ENCODE results near the gene CCDC39. TPM values are rescaled to one million over a fixed set of nuclear protein-coding genes. Genes with fewer than 3 reads are reported as not detected.

CCDC39 gene
- polyA plus RNA-seq, 1 donor (not counting 4 experiments of a cell fraction or from before 2014, with no cell fraction given), result not detected

DNA sequence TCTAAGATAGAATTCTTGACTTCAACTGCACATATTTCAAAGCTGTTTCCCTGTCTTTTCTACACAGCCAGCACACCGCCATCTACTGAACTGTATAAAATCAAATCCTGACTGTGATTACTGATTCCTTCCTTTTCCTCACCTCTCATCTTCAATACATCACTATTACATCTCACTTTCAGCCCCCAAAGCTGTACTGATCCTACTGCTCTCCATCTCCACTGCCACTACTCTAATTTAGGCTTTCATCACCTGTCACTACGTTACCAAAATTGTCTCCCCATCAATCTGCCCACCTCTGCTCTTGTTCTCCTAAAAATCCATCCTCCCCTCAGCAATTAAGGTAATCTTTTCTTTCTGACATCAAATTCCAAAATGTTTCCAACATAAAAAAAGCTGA, 4.5 kb upstream of the CCDC39 start:
- no peak for DNase-seq (ENCODE audit: low read depth, low spot score)
- H4K20me1 ChIP-seq (ENCODE audit: control insufficient read depth, extremely low read depth, insufficient read depth, low read length), result no peaks in the 10 kb centered on the region
- H3K9me1 ChIP-seq (ENCODE audit: control insufficient read depth, extremely low read depth, insufficient read depth, low read length), result no peaks in the 10 kb centered on the region
- dilution Hi-C loops (cut with MboI; ENCODE audit: extremely low pct_ligation_motif_present, low sequenced_read_pairs), result no loop called here
- H3K4me1 ChIP-seq (ENCODE audit: control insufficient read depth, extremely low read depth, insufficient read depth, low read length), result peaks cover 5% of the 10 kb centered on the region
- peaks cover 2% of the 10 kb centered on the region for H3K27me3 ChIP-seq (ENCODE audit: control insufficient read depth, extremely low read depth, insufficient read depth, low read length)
- H3K4me2 ChIP-seq (ENCODE audit: control insufficient read depth, extremely low read depth, insufficient read depth, low read depth, low read length), result no peak overlapping the region
- no peaks in the 10 kb centered on the region for H3K79me2 ChIP-seq (ENCODE audit: control insufficient read depth, insufficient read depth, low read length)
- no peak overlapping the region for H3K9ac ChIP-seq (ENCODE audit: control insufficient read depth, extremely low read depth, insufficient read depth, low read length)
- H3K9me3 ChIP-seq (ENCODE audit: control insufficient read depth, low read depth, low read length), result no peaks in the 10 kb centered on the region
- no peak for FAIRE-seq
- H3K27ac ChIP-seq (ENCODE audit: control insufficient read depth, insufficient read depth, low read length), result no peak overlapping the region
- no peak overlapping the region for H3K4me3 ChIP-seq (ENCODE audit: control insufficient read depth in 2 of 3, extremely low read depth in 1 of 3, insufficient read depth in 2 of 3, low read depth in 1 of 3, low read length in 3 of 3)
- H2AFZ ChIP-seq (ENCODE audit: control insufficient read depth, low read length), result no peak overlapping the region
- H3K36me3 ChIP-seq (ENCODE audit: control insufficient read depth in 2 of 2, extremely low read depth in 1 of 2, insufficient read depth in 2 of 2, low read length in 2 of 2), result no peaks in the 10 kb centered on the region
- TF ChIP-seq, protein P1, sequence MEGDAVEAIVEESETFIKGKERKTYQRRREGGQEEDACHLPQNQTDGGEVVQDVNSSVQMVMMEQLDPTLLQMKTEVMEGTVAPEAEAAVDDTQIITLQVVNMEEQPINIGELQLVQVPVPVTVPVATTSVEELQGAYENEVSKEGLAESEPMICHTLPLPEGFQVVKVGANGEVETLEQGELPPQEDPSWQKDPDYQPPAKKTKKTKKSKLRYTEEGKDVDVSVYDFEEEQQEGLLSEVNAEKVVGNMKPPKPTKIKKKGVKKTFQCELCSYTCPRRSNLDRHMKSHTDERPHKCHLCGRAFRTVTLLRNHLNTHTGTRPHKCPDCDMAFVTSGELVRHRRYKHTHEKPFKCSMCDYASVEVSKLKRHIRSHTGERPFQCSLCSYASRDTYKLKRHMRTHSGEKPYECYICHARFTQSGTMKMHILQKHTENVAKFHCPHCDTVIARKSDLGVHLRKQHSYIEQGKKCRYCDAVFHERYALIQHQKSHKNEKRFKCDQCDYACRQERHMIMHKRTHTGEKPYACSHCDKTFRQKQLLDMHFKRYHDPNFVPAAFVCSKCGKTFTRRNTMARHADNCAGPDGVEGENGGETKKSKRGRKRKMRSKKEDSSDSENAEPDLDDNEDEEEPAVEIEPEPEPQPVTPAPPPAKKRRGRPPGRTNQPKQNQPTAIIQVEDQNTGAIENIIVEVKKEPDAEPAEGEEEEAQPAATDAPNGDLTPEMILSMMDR (optimal IDR thresholded peaks at IDR 0.05 in 1 of 3, IDR thresholded peaks at IDR 0.05 in 1 of 3, conservative IDR thresholded peaks at IDR 0.05 in 1 of 3; ENCODE audit: extremely low read depth in 1 of 3, insufficient read depth in 2 of 3, low read length in 3 of 3), result no peak
- TF ChIP-seq EZH2 (IDR thresholded peaks at IDR 0.05; ENCODE audit: low read length), result no peak

DNA sequence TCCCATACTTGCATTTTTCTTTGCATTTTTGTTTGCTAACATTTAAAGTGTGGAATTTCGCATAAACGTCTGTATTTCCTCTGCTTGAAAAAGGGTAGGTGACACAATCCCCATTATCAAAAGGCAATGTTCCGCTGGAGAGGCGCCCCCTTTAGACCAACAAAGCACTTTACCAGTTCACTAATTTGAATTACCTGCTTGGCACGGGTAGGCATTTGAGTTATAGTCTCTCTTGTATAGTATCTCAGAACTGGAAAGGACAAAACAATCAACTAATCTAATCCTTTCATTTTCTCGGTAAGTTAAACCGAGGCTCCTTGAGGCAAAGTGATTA, 775 bp upstream of the CCDC39 start:
- H3K27me3 ChIP-seq (ENCODE audit: control insufficient read depth, extremely low read depth, insufficient read depth, low read length), result peaks cover 2% of the 10 kb centered on the region
- dilution Hi-C loops (cut with MboI; ENCODE audit: extremely low pct_ligation_motif_present, low sequenced_read_pairs), result no loop called here
- no peaks in the 10 kb centered on the region for H3K9me1 ChIP-seq (ENCODE audit: control insufficient read depth, extremely low read depth, insufficient read depth, low read length)
- H3K27ac ChIP-seq (ENCODE audit: control insufficient read depth, insufficient read depth, low read length), result no peak overlapping the region
- H3K79me2 ChIP-seq (ENCODE audit: control insufficient read depth, insufficient read depth, low read length), result no peaks in the 10 kb centered on the region
- no peaks in the 10 kb centered on the region for H3K36me3 ChIP-seq (ENCODE audit: control insufficient read depth in 2 of 2, extremely low read depth in 1 of 2, insufficient read depth in 2 of 2, low read length in 2 of 2)
- FAIRE-seq (no peak), DNase-seq (ENCODE audit: low read depth, low spot score) (no peak)
- H2AFZ ChIP-seq (ENCODE audit: control insufficient read depth, low read length), result peak overlapping the region; percentile 93
- no peaks in the 10 kb centered on the region for H3K9me3 ChIP-seq (ENCODE audit: control insufficient read depth, low read depth, low read length)
- peak overlapping the region; percentile 57 for H3K9ac ChIP-seq (ENCODE audit: control insufficient read depth, extremely low read depth, insufficient read depth, low read length)
- H3K4me2 ChIP-seq (ENCODE audit: control insufficient read depth, extremely low read depth, insufficient read depth, low read depth, low read length), result peak overlapping the region; percentile 73
- H3K4me3 ChIP-seq (ENCODE audit: control insufficient read depth in 2 of 3, extremely low read depth in 1 of 3, insufficient read depth in 2 of 3, low read depth in 1 of 3, low read length in 3 of 3), result peak overlapping the region; percentile 30 to 78 (median 47)
- H4K20me1 ChIP-seq (ENCODE audit: control insufficient read depth, extremely low read depth, insufficient read depth, low read length), result no peaks in the 10 kb centered on the region
- no peak for TF ChIP-seq EZH2 (IDR thresholded peaks at IDR 0.05; ENCODE audit: low read length)
- TF ChIP-seq, protein P1 (optimal IDR thresholded peaks at IDR 0.05 in 1 of 3, IDR thresholded peaks at IDR 0.05 in 1 of 3, conservative IDR thresholded peaks at IDR 0.05 in 1 of 3; ENCODE audit: extremely low read depth in 1 of 3, insufficient read depth in 2 of 3, low read length in 3 of 3), result peak; percentile 49 to 66 (median 62)
- H3K4me1 ChIP-seq (ENCODE audit: control insufficient read depth, extremely low read depth, insufficient read depth, low read length), result peaks cover 5% of the 10 kb centered on the region

Data from keratinocyte (primary cell).